Esophagus muscularis mucosa (tissue), 4 donors: ENCODE data around the gene SEPTIN10. TPM values are rescaled to one million over a fixed set of nuclear protein-coding genes. Genes with fewer than 3 reads are reported as not detected.

ENCODE experiments used
- DNase-seq: peaks from one replicate; pipeline ENCODE4 v3.0.0-alpha.2; 2017; ENCODE audit errors: extremely low spot score
- H3K27ac ChIP-seq, 4 donors: fragments of 200-600 bp; sonication (generic); replicated peaks in 1 of 4; 1 replicate in 3 of 4; 2 replicates in 1 of 4; pipeline ENCODE4 v1.5.1; 2016 to 2019; ENCODE audit warnings: mild to moderate bottlenecking in 1 of 4
- H3K27me3 ChIP-seq, 4 donors: fragments of 200-600 bp; sonication (generic); one replicate each; pipeline versions ENCODE4 v1.5.1 to v1.6.0; 2016 to 2019
- H3K36me3 ChIP-seq, 4 donors: fragments of 200-600 bp; sonication (generic); one replicate each; pipeline ENCODE4 v1.5.1; 2016 to 2019
- H3K4me1 ChIP-seq, 4 donors: fragments of 200-600 bp; sonication (generic); one replicate each; pipeline ENCODE4 v1.5.1; 2016 to 2019
- H3K4me3 ChIP-seq, 4 donors: fragments of 200-600 bp; sonication (generic); 1 replicate in 2 of 4; 2 replicates in 2 of 4; pipeline ENCODE4 v1.5.1; 2016 to 2019; ENCODE audit warnings: mild to moderate bottlenecking in 4 of 4, moderate library complexity in 1 of 4
- H3K9me3 ChIP-seq, 4 donors: fragments of 200-600 bp; sonication (generic); 1 replicate in 3 of 4; 2 replicates in 1 of 4; pipeline ENCODE4 v1.5.1; 2016 to 2019
- CTCF ChIP-seq, 3 experiments: fragments of 200-600 bp in 2 of 3; fragments of 450-650 bp in 1 of 3; sonication (generic) in 2 of 3; IDR thresholded peaks; one replicate each; pipeline ENCODE4 v1.5.1; 2017 to 2019; ENCODE audit warnings: antibody characterized with exemption in 3 of 3, mild to moderate bottlenecking in 2 of 3, moderate library complexity in 1 of 3
- EP300 ChIP-seq: sonication (generic); formaldehyde crosslinking; IDR thresholded peaks from one replicate; pipeline ENCODE4 v1.6.1; 2017; ENCODE audit warnings: antibody characterized with exemption
- POLR2A ChIP-seq: fragments of 450-650 bp; IDR thresholded peaks from one replicate; pipeline ENCODE4 v1.6.1; 2017; ENCODE audit warnings: antibody characterized with exemption, moderate library complexity, mild to moderate bottlenecking, low read depth
- POLR2AphosphoS5 ChIP-seq, 2 donors: sonication (generic); formaldehyde crosslinking; IDR thresholded peaks; one replicate each; pipeline ENCODE4 v1.6.1; 2017; ENCODE audit warnings: antibody characterized with exemption in 2 of 2
- WGBS: methylation state at CpG from one replicate; pipeline ENCODE4 v1.1.5; 2018; 5-methylcytosine and 5-hydroxymethylcytosine counted together
- intact Hi-C: fragments of 100-400 bp; cut with DNase I; formaldehyde crosslinking; loops from one replicate; pipeline ENCODE4 v1.15.1; 2023
- total RNA-seq, 4 donors: library from RNA; depleted of rRNA; stranded (reverse); fragments of >200 nt; gene quantifications; one replicate each; pipeline versions ENCODE4 v1.1.0 to v1.2.1, GENCODE V29; 2016

Gene SEPTIN10
- total RNA-seq, 4 donors from 2014 or later: 133 to 203 (median 159) TPM

- Histone ChIP-seq H3K9me3 (no peaks in the 10 kb centered on the region), H3K27me3 (no peaks in the 10 kb centered on the region), H3K36me3 (peaks cover 0 to 59% (median 15%) of the 10 kb centered on the region in 4 donors), H3K4me3 (no peak overlapping the region), H3K27ac (no peak overlapping the region), H3K4me1 (peaks cover 0 to 5% (median 0%) of the 10 kb centered on the region in 4 donors)
- TF ChIP-seq POLR2AphosphoS5 (IDR thresholded peaks at IDR 0.05): no peak
- no peak for TF ChIP-seq POLR2A
- TF ChIP-seq EP300: no peak
- no peak for TF ChIP-seq CTCF (IDR thresholded peaks at IDR 0.05)
- no peak for DNase-seq
- intact Hi-C loops: no loop called here
- WGBS: 22% methylated on average over 1 of the region's 1 CpG
These were observed 38.4 kb downstream of the SEPTIN10 start for GRCh38 chr2:109575373-109575772.

GRCh38 chr2:109563980-109564550 is 49.7 kb downstream of the SEPTIN10 start:
- Histone ChIP-seq H3K36me3 (peaks cover 0 to 79% (median 41%) of the 10 kb centered on the region in 4 donors), H3K27me3 (no peaks in the 10 kb centered on the region), H3K9me3 (no peaks in the 10 kb centered on the region), H3K27ac (no peak overlapping the region), H3K4me3 (no peak overlapping the region), H3K4me1 (peaks cover 0 to 4% (median 0%) of the 10 kb centered on the region in 4 donors)
- 85% methylated on average over 4 of the region's 4 CpGs for WGBS
- intact Hi-C loops: no loop called here
- no peak for DNase-seq
- TF ChIP-seq CTCF (IDR thresholded peaks at IDR 0.05): no peak
- no peak for TF ChIP-seq EP300
- no peak for TF ChIP-seq POLR2AphosphoS5 (IDR thresholded peaks at IDR 0.05)
- no peak for TF ChIP-seq POLR2A

GRCh38 chr2:109563288-109563687 is 50.5 kb downstream of the SEPTIN10 start:
- peaks cover 0 to 6% (median 4%) of the 10 kb centered on the region in 4 donors for H3K4me1 ChIP-seq
- WGBS: 71% methylated on average over 2 of the region's 2 CpGs
- no peak overlapping the region for H3K4me3 ChIP-seq
- no peak for DNase-seq
- TF ChIP-seq CTCF (IDR thresholded peaks at IDR 0.05): no peak
- TF ChIP-seq POLR2A: no peak
- no peak for TF ChIP-seq POLR2AphosphoS5 (IDR thresholded peaks at IDR 0.05)
- no peak for TF ChIP-seq EP300
- peaks cover 0 to 82% (median 41%) of the 10 kb centered on the region in 4 donors for H3K36me3 ChIP-seq
- no peak overlapping the region for H3K27ac ChIP-seq
- no peaks in the 10 kb centered on the region for H3K9me3 ChIP-seq
- intact Hi-C loops: no loop called here
- no peaks in the 10 kb centered on the region for H3K27me3 ChIP-seq

GRCh38 chr2:109562421-109562820 is 51.3 kb downstream of the SEPTIN10 start:
- TF ChIP-seq POLR2AphosphoS5 (IDR thresholded peaks at IDR 0.05): no peak
- TF ChIP-seq POLR2A: no peak
- TF ChIP-seq EP300: no peak
- TF ChIP-seq CTCF (IDR thresholded peaks at IDR 0.05): no peak
- intact Hi-C loops: no loop called here
- H3K36me3 ChIP-seq: peaks cover 0 to 78% (median 38%) of the 10 kb centered on the region in 4 donors

GRCh38 chr2:109560265-109560664 is 53.5 kb downstream of the SEPTIN10 start:
- H3K4me3 ChIP-seq: no peak overlapping the region
- no peaks in the 10 kb centered on the region for H3K9me3 ChIP-seq
- TF ChIP-seq POLR2AphosphoS5 (IDR thresholded peaks at IDR 0.05) (no peak), POLR2A (no peak)
- peaks cover 0 to 64% (median 25%) of the 10 kb centered on the region in 4 donors for H3K36me3 ChIP-seq
- DNase-seq: no peak
- H3K27me3 ChIP-seq: no peaks in the 10 kb centered on the region
- intact Hi-C loops: no loop called here
- H3K27ac ChIP-seq: no peak overlapping the region
- 96% methylated on average over 1 of the region's 1 CpG for WGBS
- H3K4me1 ChIP-seq: peaks cover 0 to 9% (median 5%) of the 10 kb centered on the region in 4 donors

More at GRCh38 chr2:109562421-109562820, 51.3 kb downstream of the SEPTIN10 start:
- Histone ChIP-seq H3K4me1 (peaks cover 0 to 9% (median 5%) of the 10 kb centered on the region in 4 donors), H3K4me3 (no peak overlapping the region), H3K27ac (no peak overlapping the region), H3K9me3 (no peaks in the 10 kb centered on the region), H3K27me3 (no peaks in the 10 kb centered on the region)
- 92% methylated on average over 2 of the region's 2 CpGs for WGBS
- no peak for DNase-seq
